Measurements from ENCODE around the gene CCR2.

GRCh38 chr3:46393554-46394434 lies 39.9 kb downstream of the CCR2 start:
- TF ChIP-seq CTCF (conservative IDR thresholded peaks at IDR 0.05; ENCODE audit: low read length) (no peak), EZH2phosphoT487 (IDR thresholded peaks at IDR 0.05; ENCODE audit: borderline replicate concordance) (no peak)
